Fibroblast of upper back skin (primary cell): Measurements from ENCODE around the gene B3GNT4.
"Not testable (repeated sequence)": the region's sequence is repeated elsewhere in the genome, so short reads cannot be mapped to it uniquely, and the experiment has no call there.

Experiments
- DNase-seq: peaks from one replicate; pipeline ENCODE4 v3.0.0-alpha.2; 2013

The B3GNT4 gene

GRCh38 chr12:122203301-122204166 lies at the start of gene B3GNT4:
TSS of gene B3GNT4 (plus strand) at chr12:122203709. CDS start at chr12:122204619, 910 bp downstream.
- DNase-seq = peak; percentile 37

DNA sequence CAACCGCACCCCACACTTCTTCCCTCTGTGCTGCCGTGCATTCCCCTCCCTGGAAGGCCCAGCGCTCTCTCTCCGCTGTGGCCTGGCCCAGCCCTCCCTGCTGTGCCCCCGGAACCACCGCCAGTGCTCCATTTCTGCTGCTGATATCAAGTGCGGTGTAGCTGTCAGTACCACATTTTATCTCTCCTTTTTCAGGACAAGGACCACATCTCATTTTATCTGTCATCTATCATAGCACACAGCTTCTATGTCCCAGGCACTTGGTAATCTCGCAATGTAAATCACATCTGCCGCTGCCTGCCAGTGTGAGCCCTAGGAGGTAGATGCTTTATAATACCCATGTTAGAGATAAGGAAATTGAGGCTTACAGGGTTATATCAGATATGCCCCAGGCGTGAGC lies 47.8 kb upstream of the B3GNT4 start:
- DNase-seq = no peak

DNA sequence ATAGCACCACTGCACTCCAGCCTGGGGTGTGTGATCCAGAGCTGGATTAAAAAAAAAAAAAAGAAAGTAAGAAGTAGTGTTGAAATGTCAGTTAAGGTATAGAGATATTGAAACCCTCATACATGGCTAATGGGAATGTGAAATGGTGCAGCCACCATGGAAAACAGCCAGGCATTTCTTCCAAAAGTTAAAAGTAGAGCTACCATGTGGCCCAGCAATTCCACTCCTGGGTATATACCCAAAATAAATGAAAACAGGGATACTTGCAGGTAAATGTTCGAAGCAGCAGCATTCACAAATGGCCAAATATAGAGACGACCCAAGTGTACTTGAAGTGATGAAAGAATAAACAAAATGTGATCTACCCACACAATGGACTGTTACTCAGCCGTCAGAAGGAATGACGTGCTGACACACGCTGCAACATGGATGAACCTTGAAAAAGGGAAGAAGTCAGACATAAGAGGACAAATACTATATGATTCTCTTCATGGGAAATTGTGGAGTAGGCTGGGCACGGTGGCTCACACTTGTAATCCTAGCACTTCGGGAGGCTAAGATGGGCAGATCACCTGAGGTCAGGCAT lies 44.7 kb upstream of the B3GNT4 start:
- no peak for DNase-seq

DNA sequence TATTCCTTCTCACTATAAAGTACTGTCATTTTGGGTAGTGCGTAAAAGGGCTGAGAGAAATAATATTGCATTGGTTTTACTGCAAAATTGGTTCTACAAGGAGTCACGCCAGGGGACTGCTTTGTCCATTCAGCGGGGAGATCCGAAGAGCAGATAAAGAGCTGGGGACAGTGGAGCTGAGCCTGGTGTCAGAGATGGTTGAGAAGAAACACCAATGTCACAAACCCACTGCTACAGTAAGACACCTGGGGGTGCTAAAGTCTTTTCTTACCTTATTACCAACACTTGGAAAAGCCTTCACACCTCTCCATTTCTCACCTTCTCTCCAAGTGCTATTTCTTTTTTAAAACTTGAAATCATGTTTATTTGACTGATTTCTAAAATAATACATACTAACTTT lies 43.6 kb upstream of the B3GNT4 start:
- DNase-seq = no peak

GRCh38 chr12:122160761-122161160 lies 42.7 kb upstream of the B3GNT4 start:
- DNase-seq = no peak

- no peak for DNase-seq
Measured at GRCh38 chr12:122161682-122162081, 41.8 kb upstream of the B3GNT4 start.

GRCh38 chr12:122162976-122163375 lies 40.5 kb upstream of the B3GNT4 start:
- DNase-seq = no peak

DNA sequence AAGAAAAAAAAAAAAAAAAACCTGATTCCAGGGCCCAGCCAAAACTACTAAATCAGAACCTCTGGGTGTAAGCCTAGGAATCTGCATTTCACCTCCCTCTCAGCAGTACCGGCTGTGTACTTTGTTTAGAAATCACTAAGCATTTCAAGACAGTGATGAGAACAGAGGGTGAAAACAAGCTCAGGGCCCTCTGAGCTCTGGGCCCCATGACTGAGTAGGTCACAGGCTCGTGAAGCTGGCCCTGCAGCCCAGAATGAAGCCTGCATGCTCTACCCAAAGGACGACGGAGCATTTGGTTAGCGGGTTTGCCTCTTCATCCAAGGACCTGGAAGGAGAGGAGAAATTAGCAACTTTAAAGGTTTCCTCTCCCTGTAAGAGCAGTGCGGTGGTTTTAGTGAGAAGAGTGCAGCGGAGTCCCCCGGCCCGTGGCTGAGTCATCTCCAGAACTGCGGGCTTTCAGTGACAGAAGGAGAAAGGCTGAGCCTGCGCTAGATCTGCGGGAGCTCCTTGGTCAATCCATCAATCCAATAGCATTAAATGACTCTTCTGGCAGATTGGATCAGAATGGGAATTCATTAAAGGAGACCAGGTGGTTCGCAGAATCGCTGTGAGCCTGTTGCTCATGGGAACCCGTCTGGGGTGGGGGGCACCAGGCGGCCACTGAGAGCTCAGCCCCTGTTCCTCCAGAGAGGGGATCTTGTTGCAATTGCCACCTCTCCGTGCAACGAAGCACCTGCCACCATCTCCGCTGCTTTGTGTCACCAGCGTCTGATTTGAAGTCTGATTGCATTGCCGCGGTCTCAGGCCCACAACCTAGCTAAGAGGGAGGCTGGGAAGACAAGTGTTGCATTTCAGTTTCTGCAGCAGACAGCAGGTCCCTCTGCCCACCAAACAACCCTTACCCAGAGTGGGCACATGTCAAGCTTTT lies 36.8 kb upstream of the B3GNT4 start:
- no peak for DNase-seq

DNA sequence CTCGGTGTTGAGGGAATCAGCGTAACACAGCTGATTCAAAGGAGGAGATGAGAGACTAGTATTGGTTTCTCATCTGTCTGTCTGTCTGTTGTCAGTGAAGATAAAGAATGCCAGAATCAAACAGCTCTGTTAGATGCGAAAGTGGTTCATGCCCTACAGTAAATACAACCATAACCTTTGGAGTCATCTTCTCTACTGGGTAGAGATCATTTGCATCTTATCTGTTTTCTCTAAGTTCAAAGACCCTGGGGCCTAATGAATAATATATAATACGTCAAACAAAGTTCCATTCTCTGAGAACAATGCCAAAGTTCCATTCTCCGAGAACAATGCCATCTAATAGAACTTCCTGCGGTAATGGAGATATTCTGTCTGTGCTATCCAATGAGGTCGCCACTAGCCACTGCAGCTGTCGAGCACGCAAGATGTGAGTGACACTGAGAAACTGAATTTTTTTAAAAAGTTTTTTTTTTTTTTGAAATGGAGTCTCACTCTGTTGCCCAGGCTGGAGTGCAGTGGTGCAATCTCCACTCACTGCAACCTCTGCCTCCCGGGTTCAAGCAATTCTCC lies 36.1 kb upstream of the B3GNT4 start:
- DNase-seq = no peak

GRCh38 chr12:122168492-122168891 lies 35.0 kb upstream of the B3GNT4 start:
- no peak for DNase-seq

- DNase-seq = no peak
Measured at GRCh38 chr12:122171399-122171798, 32.1 kb upstream of the B3GNT4 start.

DNA sequence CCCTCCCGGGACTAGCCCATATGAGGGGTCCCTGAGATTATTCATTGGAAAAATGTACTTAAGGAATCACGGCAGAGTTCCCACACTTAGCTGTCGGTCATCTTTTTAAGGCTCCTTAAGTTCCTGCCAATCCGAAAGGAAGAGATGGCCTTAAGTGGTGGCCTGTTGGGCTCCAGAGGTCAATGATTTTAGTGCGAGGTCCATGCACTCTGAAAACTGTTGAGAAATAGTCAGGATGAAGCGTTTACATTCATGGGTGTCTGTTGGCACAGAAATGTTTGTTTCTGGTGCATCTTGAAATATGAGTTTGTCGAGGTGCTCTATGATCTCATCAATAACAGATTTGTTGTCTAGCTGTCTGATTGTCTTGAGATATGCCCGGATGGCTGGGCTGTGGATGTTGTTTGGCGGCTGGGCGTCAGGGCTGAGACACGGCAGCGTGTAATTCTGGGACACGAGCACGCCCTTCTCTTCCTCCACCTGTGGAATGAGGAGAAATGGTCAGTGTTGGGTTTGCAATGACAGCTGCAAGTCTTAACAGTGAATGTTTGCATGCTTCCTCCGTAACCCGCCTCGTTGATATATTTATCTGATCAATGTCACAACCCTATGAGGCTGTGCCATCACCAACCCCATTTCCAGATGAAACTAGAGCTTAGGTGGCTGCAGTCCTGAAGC lies 31.1 kb upstream of the B3GNT4 start:
- DNase-seq = no peak

- no peak for DNase-seq
Measured at GRCh38 chr12:122174155-122174845, 29.2 kb upstream of the B3GNT4 start, which contains the start of gene IL31. TSS of gene IL31 (minus strand) at chr12:122174221. CDS start at chr12:122174172, 49 bp downstream.

- not testable (repeated sequence) for DNase-seq
Measured at GRCh38 chr12:122176473-122176872, 27.0 kb upstream of the B3GNT4 start.

GRCh38 chr12:122182887-122183587 lies 20.5 kb upstream of the B3GNT4 start, which contains the start of gene LRRC43:
TSS of gene LRRC43 (plus strand) at chr12:122183123. CDS start at chr12:122183145, 22 bp downstream.
- no peak for DNase-seq

DNA sequence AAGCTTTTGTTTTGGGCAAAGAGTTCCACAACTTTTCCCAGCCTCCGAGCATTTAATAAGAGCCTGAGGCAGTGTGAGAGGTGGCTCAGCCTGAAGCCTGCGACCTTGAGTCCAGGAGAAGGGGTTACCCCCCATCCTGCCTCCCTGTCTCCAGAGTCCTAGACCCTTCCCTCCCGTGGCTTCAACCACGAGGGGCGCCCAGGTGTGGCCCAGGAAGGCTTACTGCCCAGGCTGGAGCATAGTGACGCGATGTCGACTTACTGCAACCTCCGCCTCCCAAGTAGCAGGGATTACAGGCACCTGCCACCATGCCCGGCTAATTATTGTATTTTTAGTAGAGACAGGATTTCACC lies 19.9 kb upstream of the B3GNT4 start:
- no peak for DNase-seq

DNA sequence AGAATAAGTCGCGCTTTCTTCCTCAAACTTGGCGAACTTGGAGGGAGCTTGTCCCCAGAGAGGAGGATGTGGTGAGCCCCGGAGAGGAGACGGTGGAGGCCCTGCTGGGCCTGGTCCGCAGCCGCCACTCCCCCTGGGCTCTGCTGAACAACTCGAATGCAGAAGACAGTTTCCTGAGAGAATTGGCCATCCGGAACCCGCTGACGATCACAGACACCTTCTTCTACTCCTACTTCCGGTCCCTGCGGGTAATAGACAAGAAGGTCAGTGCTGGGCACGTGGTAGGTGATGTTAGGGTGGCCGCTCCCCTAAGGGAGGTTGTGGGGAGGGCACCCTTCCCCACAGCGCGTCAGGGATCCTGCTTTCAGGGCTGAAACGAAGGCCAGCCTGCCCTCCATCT lies 19.0 kb upstream of the B3GNT4 start:
- no peak for DNase-seq

DNA sequence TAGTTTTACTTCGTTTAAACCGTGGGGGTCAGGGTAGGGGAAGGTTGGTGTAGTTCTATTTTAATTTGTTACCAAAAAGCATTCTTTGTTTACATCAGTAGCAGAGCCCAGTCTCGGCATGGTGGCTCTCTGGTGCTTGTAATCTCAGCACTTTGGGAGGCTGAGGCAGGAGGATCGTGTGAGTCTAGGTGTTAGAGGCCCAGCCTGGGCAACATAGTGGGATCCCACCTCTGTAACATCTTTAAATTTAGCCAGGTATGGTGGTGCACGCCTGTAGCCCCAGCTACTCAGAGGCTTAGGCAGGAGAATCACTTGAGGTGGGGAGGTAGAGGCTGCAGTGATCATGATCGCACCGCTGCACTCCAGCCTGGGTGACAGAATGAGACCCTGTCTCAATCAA lies 18.4 kb upstream of the B3GNT4 start:
- DNase-seq = no peak

GRCh38 chr12:122185494-122186082 lies 17.9 kb upstream of the B3GNT4 start:
- DNase-seq = no peak

GRCh38 chr12:122187466-122187865 lies 16.0 kb upstream of the B3GNT4 start:
- no peak for DNase-seq
